Kidney (tissue), 14 donors: Measurements from ENCODE around the gene NR2F2. TPM values are rescaled to one million over a fixed set of nuclear protein-coding genes. Genes with fewer than 3 reads are reported as not detected.

ENCODE experiments used
- DNase-seq, 5 donors: peaks; one replicate each; pipeline ENCODE4 v3.0.0-alpha.2; 2013 to 2020
- FAIRE-seq: peaks from 2 replicates; lab custom pipeline; 2012; peaks lifted over from hg19 to GRCh38; lab: Jason Lieb, UNC
- H3K27ac ChIP-seq, 2 donors: one replicate each; pipeline ENCODE4 v1.7.0; 2013; ENCODE audit warnings: low read depth in 2 of 2, low read length in 2 of 2, inconsistent platforms in 1 of 2
- H3K27me3 ChIP-seq: one replicate; pipeline ENCODE4 v1.7.1; 2013; ENCODE audit warnings: low read length, inconsistent platforms; ENCODE audit not compliant: control insufficient read depth, insufficient read depth
- H3K36me3 ChIP-seq, 3 donors: one replicate each; pipeline versions ENCODE4 v1.7.0 to v1.7.1; 2013; ENCODE audit warnings: low read length in 3 of 3, control low read depth in 1 of 3, inconsistent platforms in 1 of 3; ENCODE audit not compliant: insufficient read depth in 3 of 3, control insufficient read depth in 2 of 3
- H3K4me1 ChIP-seq, 3 donors: one replicate each; pipeline versions ENCODE4 v1.7.0 to v1.7.1; 2013; ENCODE audit warnings: low read length in 3 of 3, inconsistent platforms in 1 of 3, low read depth in 1 of 3; ENCODE audit not compliant: control insufficient read depth in 2 of 3, insufficient read depth in 2 of 3
- H3K4me3 ChIP-seq, 3 donors: one replicate each; pipeline versions ENCODE4 v1.7.0 to v1.8.1; 2013; ENCODE audit warnings: low read length in 3 of 3, control low read depth in 1 of 3, inconsistent platforms in 1 of 3
- H3K9ac ChIP-seq, 3 donors: one replicate each; pipeline versions ENCODE4 v1.7.0 to v1.7.1; 2013; ENCODE audit warnings: low read length in 3 of 3, control low read depth in 1 of 3, inconsistent platforms in 1 of 3
- H3K9me3 ChIP-seq, 3 donors: one replicate each; pipeline versions ENCODE4 v1.7.0 to v1.7.1; 2013; ENCODE audit warnings: low read length in 3 of 3, control low read depth in 1 of 3, inconsistent platforms in 1 of 3; ENCODE audit not compliant: control insufficient read depth in 2 of 3, insufficient read depth in 1 of 3
- intact Hi-C: fragments of 100-400 bp; cut with DNase I; formaldehyde crosslinking; loops from one replicate; pipeline ENCODE4 v1.11.1; 2022
- polyA plus RNA-seq: library from polyadenylated mRNA; stranded (reverse); fragments of 350-450 nt; fragmentation: Illumina TruSeq; extraction: RNeasy Lipid Tissue Mini Kit (QIAGEN cat#74804); gene quantifications from one replicate; pipeline ENCODE4 v1.2.3, GENCODE V29; 2014; ENCODE audit warnings: low read depth, low replicate concordance; ENCODE audit not compliant: insufficient read depth
- total RNA-seq: library from RNA; stranded (reverse); fragmentation: NEBNext Ultra II Directional; extraction: Animal tissue kit (Norgen Biotek cat#: 25700); gene quantifications from one replicate; pipeline ENCODE4 v1.2.1, GENCODE V29; 2021
- TF ChIP-seq, protein P1 (sequence below): IDR thresholded peaks from 3 replicates; pipeline ENCODE4 v1.5.1; 2012; ENCODE audit warnings: mild to moderate bottlenecking, moderate library complexity, borderline replicate concordance; ENCODE audit not compliant: insufficient read depth; ENCODE audit errors: extremely low read depth
- donor health status: control.
- donor health status: control.
- donor health status: control.
- donor health status: control.
- donor health status: control.
- donor health status: DM: yes; HTN: yes; CAD: no.
- donor health status: Normal renal cell carcinoma (clear cell type).

The NR2F2 gene
- total and polyA plus RNA-seq, 2 donors from 2014 or later = 42.5 to 191 TPM

DNA sequence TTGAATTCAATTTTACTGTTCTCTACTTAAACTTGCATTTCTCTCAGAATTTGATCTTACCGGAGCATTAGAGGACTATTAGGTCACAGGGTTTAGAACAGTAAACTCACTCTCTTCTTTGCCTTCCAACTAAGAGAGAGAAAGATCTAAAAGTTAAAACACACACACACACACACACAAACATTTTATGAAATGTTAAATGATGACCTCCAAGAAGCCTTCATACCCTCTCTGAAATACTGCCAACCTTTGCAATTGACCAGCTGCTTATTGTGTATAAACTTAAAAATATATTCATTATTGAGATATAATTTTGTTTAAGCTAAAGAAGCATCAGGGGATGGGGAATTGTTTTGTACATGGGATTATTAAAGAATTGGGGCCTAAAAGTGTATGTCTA, 15.5 kb upstream of the NR2F2 start:
- Histone ChIP-seq H3K27ac (no peak overlapping the region), H3K36me3 (peaks cover 0 to 2% (median 0%) of the 10 kb centered on the region in 3 donors), H3K4me3 (no peak overlapping the region), H3K27me3 (no peaks in the 10 kb centered on the region), H3K9ac (no peak overlapping the region), H3K4me1 (peaks cover 7 to 22% (median 11%) of the 10 kb centered on the region in 3 donors), H3K9me3 (no peaks in the 10 kb centered on the region)
- TF ChIP-seq, protein P1, sequence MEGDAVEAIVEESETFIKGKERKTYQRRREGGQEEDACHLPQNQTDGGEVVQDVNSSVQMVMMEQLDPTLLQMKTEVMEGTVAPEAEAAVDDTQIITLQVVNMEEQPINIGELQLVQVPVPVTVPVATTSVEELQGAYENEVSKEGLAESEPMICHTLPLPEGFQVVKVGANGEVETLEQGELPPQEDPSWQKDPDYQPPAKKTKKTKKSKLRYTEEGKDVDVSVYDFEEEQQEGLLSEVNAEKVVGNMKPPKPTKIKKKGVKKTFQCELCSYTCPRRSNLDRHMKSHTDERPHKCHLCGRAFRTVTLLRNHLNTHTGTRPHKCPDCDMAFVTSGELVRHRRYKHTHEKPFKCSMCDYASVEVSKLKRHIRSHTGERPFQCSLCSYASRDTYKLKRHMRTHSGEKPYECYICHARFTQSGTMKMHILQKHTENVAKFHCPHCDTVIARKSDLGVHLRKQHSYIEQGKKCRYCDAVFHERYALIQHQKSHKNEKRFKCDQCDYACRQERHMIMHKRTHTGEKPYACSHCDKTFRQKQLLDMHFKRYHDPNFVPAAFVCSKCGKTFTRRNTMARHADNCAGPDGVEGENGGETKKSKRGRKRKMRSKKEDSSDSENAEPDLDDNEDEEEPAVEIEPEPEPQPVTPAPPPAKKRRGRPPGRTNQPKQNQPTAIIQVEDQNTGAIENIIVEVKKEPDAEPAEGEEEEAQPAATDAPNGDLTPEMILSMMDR = no peak
- intact Hi-C loops = no loop called here
- DNase-seq (no peak), FAIRE-seq (no peak)

DNA sequence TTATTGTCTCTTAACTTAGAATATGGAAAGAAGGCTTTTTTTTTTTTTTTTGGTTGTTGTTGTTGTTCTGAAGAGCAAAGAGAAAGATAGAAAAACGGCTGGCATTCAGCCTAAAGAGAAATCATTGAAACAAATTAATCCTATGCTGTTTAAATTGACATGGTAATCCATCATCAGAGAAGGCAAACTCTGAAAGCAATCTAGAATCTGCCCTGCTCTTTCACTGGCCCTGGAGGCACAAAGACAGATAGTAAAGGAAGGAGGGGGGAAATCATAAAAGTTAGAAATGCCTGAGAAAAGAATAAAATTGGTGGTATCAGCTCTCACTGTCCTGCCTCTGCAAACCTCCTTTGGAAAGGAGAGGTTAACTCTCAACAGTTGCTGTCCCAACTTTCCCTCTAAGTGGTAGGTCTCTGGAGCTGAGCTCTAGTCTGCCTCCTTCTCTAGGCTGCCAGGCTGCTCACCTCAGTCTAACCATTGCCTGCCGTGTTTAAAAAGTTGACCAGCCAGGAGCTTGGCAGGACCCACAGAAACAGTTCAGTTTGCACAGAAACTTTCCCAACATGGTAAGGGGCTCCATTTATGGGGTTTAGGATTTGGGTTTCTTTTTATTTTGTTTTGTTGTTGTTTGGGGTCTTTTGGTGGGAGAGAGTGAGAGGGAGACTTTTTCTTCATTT, 13.4 kb upstream of the NR2F2 start:
- peak overlapping the region in 2 of 3 donors; percentile 50 to 63 for H3K4me3 ChIP-seq
- no peaks in the 10 kb centered on the region for H3K9me3 ChIP-seq
- FAIRE-seq = no peak
- intact Hi-C loops = no loop called here
- TF ChIP-seq, protein P1 = no peak
- peak overlapping the region; percentile 44 to 62 for H3K27ac ChIP-seq
- no peaks in the 10 kb centered on the region for H3K27me3 ChIP-seq
- peak in 2 of 5 donors; percentile 20 to 49 for DNase-seq
- H3K4me1 ChIP-seq = peaks cover 6 to 19% (median 9%) of the 10 kb centered on the region in 3 donors
- H3K36me3 ChIP-seq = peaks cover 0 to 2% (median 0%) of the 10 kb centered on the region in 3 donors
- H3K9ac ChIP-seq = peak overlapping the region; percentile 10 to 59 (median 30)

DNA sequence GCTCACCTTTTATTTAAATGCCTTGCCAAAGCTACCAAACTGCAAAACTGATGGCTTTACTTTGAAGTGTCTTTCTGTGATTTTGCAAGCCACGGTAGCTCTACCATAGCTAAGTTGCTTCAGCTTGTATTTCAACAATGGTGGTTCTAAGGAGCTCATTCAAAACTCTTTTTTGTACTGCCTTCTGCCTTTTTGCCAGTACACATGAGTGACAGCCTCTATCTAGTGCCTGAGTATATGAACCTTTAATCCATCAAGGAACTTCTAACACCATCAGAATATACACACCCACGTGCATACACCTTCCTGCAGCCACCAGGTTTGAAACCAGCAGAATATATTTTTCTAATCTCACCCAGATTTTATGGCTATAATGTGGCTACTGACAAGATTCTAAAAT, 10.4 kb upstream of the NR2F2 start:
- FAIRE-seq = no peak
- peak overlapping the region in 2 of 3 donors; percentile 28 to 70 for H3K9ac ChIP-seq
- no peaks in the 10 kb centered on the region for H3K27me3 ChIP-seq
- peak in 2 of 5 donors; percentile 38 to 49 for DNase-seq
- peak overlapping the region; percentile 43 to 49 for H3K27ac ChIP-seq
- peaks cover 6 to 11% (median 6%) of the 10 kb centered on the region in 3 donors for H3K4me1 ChIP-seq
- peak overlapping the region; percentile 22 to 62 (median 54) for H3K4me3 ChIP-seq
- H3K9me3 ChIP-seq = no peaks in the 10 kb centered on the region
- intact Hi-C loops = no loop called here
- TF ChIP-seq, protein P1 = no peak
- H3K36me3 ChIP-seq = no peaks in the 10 kb centered on the region
